ENCODE measurements around the gene HSF5. TPM values are rescaled to one million over a fixed set of nuclear protein-coding genes. Genes with fewer than 3 reads are reported as not detected.

Gene HSF5
- polyA plus RNA-seq, 1 donor: 0.05 TPM

Other genes starting within 250 kb of the HSF5 start
- 0.22 TPM for gene LPO, start 249.8 kb downstream of the HSF5 start, polyA plus RNA-seq (ENCODE audit: insufficient read length)
- gene MPO, start 207.5 kb downstream of the HSF5 start, polyA plus RNA-seq (ENCODE audit: insufficient read length): 11.4 TPM
- gene TSPOAP1, start 159.6 kb downstream of the HSF5 start, polyA plus RNA-seq (ENCODE audit: insufficient read length): 5.5 TPM
- 70.8 TPM for gene SUPT4H1, start 136.2 kb downstream of the HSF5 start, polyA plus RNA-seq (ENCODE audit: insufficient read length)
- 0.05 TPM for gene RNF43, start 70.9 kb downstream of the HSF5 start, polyA plus RNA-seq (ENCODE audit: insufficient read length)
- 22.1 TPM for gene MTMR4, start 26.2 kb upstream of the HSF5 start, polyA plus RNA-seq (ENCODE audit: insufficient read length)
- 4.7 TPM for gene TEX14, start 203.6 kb upstream of the HSF5 start, polyA plus RNA-seq (ENCODE audit: insufficient read length)
- gene RAD51C, start 204.2 kb upstream of the HSF5 start, polyA plus RNA-seq (ENCODE audit: insufficient read length): 23.8 TPM